Measurements from ENCODE around the gene INF2. TPM values are rescaled to one million over a fixed set of nuclear protein-coding genes. Genes with fewer than 3 reads are reported as not detected.

INF2 gene
- total RNA-seq, 1 donor from 2014 or later, result 7.8 TPM

DNA sequence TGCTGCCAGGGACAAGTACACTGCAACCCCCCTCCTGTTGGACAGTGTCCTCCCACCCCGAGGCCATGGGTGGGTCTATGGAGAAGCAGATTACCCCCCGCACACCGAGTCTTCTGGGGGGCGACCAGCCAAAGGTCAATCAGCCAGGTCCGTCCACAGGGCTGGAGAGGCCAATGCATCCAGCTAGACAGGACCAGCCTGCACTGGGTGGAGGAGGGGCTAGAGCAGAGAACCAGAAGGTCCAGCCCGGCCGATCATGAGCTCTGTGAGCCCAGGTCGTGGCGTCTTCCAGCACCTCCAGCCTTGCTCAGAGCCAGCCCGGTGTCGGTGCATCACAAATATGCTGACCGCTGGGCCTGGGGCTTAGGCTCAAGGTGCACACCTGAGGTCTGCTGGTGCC lies 26.5 kb downstream of the INF2 start:
- H3K27me3 Mint-ChIP-seq (ENCODE audit: insufficient read depth, low read depth), result peaks cover 2% of the 10 kb centered on the region
- H3K4me3 Mint-ChIP-seq, result no peak overlapping the region
- H3K36me3 ChIP-seq, result no peaks in the 10 kb centered on the region
- peaks cover 5% of the 10 kb centered on the region for H3K4me1 Mint-ChIP-seq
- no peak overlapping the region for H3K27ac ChIP-seq
- no peak overlapping the region for H3K9ac ChIP-seq
- H3F3A ChIP-seq (ENCODE audit: low read depth), result no peaks in the 10 kb centered on the region
- no peaks in the 10 kb centered on the region for H3K79me2 ChIP-seq (ENCODE audit: low read depth)
- no peaks in the 10 kb centered on the region for H3K4me1 ChIP-seq
- no peak for DNase-seq (ENCODE audit: low spot score)
- no peaks in the 10 kb centered on the region for H3K36me3 Mint-ChIP-seq
- TF ChIP-seq EZH2 (IDR thresholded peaks at IDR 0.05) (no peak), EZH2phosphoT487 (IDR thresholded peaks at IDR 0.05) (no peak)
- TF ChIP-seq, protein P1, sequence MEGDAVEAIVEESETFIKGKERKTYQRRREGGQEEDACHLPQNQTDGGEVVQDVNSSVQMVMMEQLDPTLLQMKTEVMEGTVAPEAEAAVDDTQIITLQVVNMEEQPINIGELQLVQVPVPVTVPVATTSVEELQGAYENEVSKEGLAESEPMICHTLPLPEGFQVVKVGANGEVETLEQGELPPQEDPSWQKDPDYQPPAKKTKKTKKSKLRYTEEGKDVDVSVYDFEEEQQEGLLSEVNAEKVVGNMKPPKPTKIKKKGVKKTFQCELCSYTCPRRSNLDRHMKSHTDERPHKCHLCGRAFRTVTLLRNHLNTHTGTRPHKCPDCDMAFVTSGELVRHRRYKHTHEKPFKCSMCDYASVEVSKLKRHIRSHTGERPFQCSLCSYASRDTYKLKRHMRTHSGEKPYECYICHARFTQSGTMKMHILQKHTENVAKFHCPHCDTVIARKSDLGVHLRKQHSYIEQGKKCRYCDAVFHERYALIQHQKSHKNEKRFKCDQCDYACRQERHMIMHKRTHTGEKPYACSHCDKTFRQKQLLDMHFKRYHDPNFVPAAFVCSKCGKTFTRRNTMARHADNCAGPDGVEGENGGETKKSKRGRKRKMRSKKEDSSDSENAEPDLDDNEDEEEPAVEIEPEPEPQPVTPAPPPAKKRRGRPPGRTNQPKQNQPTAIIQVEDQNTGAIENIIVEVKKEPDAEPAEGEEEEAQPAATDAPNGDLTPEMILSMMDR (IDR thresholded peaks at IDR 0.05), result no peak
- H3K9me3 ChIP-seq (ENCODE audit: low read depth), result no peaks in the 10 kb centered on the region
- no peak overlapping the region for H3K27ac Mint-ChIP-seq
- no peak overlapping the region for H3K4me3 ChIP-seq
- H3K9me3 Mint-ChIP-seq, result no peaks in the 10 kb centered on the region
- H3K4me2 ChIP-seq, result no peak overlapping the region
- H4K20me1 ChIP-seq (ENCODE audit: low read depth), result no peaks in the 10 kb centered on the region
- H3K27me3 ChIP-seq, result no peaks in the 10 kb centered on the region
- H2AFZ ChIP-seq (replicated peaks), result no peak overlapping the region

DNA sequence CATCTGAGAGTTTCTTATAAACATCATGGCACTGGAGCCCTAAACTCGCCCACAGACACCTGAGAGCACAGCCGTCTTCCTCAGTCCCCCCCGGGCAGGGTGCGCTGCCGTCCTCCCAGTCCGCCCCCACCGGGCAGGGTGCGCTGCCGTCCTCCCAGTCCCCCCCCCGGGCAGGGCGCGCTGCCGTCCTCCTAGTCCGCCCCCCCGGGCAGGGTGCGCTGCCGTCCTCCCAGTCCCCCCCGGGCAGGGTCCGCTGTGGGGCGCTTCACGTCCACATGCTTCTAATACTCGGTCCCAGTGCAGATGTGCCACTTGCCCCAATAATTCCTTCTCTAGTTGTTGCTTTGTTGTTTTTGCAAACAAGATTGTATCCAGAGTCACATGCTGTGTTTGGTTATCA lies 27.7 kb downstream of the INF2 start:
- no peak for DNase-seq (ENCODE audit: low spot score)
- no peaks in the 10 kb centered on the region for H3K79me2 ChIP-seq (ENCODE audit: low read depth)
- H3K9me3 ChIP-seq (ENCODE audit: low read depth), result no peaks in the 10 kb centered on the region
- no peaks in the 10 kb centered on the region for H3K36me3 ChIP-seq
- peak overlapping the region; percentile 86 for H3K27ac Mint-ChIP-seq
- H2AFZ ChIP-seq (replicated peaks), result no peak overlapping the region
- no peak overlapping the region for H3K27ac ChIP-seq
- no peak overlapping the region for H3K4me3 ChIP-seq
- no peaks in the 10 kb centered on the region for H3F3A ChIP-seq (ENCODE audit: low read depth)
- no peaks in the 10 kb centered on the region for H3K4me1 ChIP-seq
- H3K9me3 Mint-ChIP-seq, result no peaks in the 10 kb centered on the region
- H3K36me3 Mint-ChIP-seq, result no peaks in the 10 kb centered on the region
- peaks cover 9% of the 10 kb centered on the region for H3K4me1 Mint-ChIP-seq
- no peaks in the 10 kb centered on the region for H3K27me3 ChIP-seq
- H4K20me1 ChIP-seq (ENCODE audit: low read depth), result no peaks in the 10 kb centered on the region
- TF ChIP-seq EZH2phosphoT487 (IDR thresholded peaks at IDR 0.05), result no peak
- TF ChIP-seq, protein P1 (IDR thresholded peaks at IDR 0.05), result no peak
- TF ChIP-seq EZH2 (IDR thresholded peaks at IDR 0.05), result no peak
- no peak overlapping the region for H3K9ac ChIP-seq
- peaks cover 2% of the 10 kb centered on the region for H3K27me3 Mint-ChIP-seq (ENCODE audit: insufficient read depth, low read depth)
- no peak overlapping the region for H3K4me2 ChIP-seq
- no peak overlapping the region for H3K4me3 Mint-ChIP-seq

DNA sequence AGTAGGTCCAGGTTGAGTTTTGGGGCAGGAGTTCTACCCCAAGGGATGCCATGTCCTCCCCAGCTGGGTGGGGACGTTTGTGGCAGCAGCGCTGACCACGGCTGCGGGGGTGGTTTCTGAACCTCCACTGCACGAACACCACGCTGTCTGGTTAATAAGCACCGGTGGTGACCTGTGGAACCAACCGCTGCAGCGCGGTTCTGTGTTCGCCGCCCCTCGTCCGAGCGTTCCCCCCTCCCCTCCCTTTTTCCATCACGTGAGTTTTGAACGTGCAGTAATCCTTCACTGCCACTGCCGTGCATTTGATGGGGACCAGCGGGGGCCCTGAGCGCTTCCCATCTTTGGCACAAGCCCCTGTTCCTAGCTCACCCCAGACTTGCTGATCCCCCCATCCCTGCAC lies 28.2 kb downstream of the INF2 start:
- Histone ChIP-seq H3K4me3 (no peak overlapping the region), H3K4me2 (no peak overlapping the region), H4K20me1 (ENCODE audit: low read depth) (no peaks in the 10 kb centered on the region), H3F3A (ENCODE audit: low read depth) (no peaks in the 10 kb centered on the region), H3K9ac (no peak overlapping the region), H3K27me3 (no peaks in the 10 kb centered on the region), H3K9me3 (ENCODE audit: low read depth) (no peaks in the 10 kb centered on the region), H3K36me3 (no peaks in the 10 kb centered on the region), H3K27ac (no peak overlapping the region), H3K79me2 (ENCODE audit: low read depth) (no peaks in the 10 kb centered on the region), H2AFZ (replicated peaks) (no peak overlapping the region), H3K4me1 (no peaks in the 10 kb centered on the region)
- Mint-ChIP-seq H3K27ac (peak overlapping the region; percentile 86), H3K36me3 (no peaks in the 10 kb centered on the region), H3K4me3 (no peak overlapping the region), H3K9me3 (no peaks in the 10 kb centered on the region), H3K4me1 (peaks cover 12% of the 10 kb centered on the region), H3K27me3 (ENCODE audit: insufficient read depth, low read depth) (peaks cover 7% of the 10 kb centered on the region)
- TF ChIP-seq EZH2phosphoT487 (IDR thresholded peaks at IDR 0.05) (no peak), EZH2 (IDR thresholded peaks at IDR 0.05) (no peak)
- TF ChIP-seq, protein P1 (IDR thresholded peaks at IDR 0.05), result no peak
- DNase-seq (ENCODE audit: low spot score), result no peak

All from neural progenitor cell (in vitro differentiated cells).